ENCODE results near the gene DTL. TPM values are rescaled to one million over a fixed set of nuclear protein-coding genes. Genes with fewer than 3 reads are reported as not detected.

Gene DTL
- total RNA-seq, 1 experiment from 2014 or later, result 73.0 TPM

DNA sequence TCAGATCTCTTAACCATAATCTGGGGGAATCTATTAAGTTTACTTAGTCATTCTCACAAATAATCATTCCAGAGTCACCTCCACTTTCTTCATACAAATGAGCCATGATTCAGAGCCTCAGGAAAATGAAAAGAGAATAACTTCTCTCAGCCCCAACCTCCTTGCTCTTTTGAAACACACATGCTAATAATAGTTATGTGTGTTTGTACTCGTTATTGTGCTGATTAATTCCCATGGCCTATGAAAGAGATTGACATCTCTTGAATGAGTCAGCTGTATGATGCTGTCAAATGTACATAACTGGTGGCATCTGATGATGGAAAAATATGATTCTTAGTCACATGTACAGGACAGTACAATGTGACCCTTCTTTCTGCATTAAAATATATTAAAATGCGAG, 41.5 kb downstream of the DTL start:
- DNase-seq, result no peak
- H3K4me3 Mint-ChIP-seq, result no peak overlapping the region
- Histone ChIP-seq H3T11ph (ENCODE audit: low read length) (no peak overlapping the region), H3K79me1 (ENCODE audit: insufficient read depth, low read depth, low read length, poor library complexity, severe bottlenecking) (no peaks in the 10 kb centered on the region), H2AK5ac (ENCODE audit: insufficient read length, low read length) (no peak overlapping the region), H3K9ac (ENCODE audit: extremely low read depth, insufficient read length, low read length) (no peak overlapping the region), H3K4me2 (ENCODE audit: insufficient read depth, insufficient read length, low read length) (no peak overlapping the region), H4K91ac (ENCODE audit: insufficient read length, low read depth, low read length) (no peak overlapping the region), H3K27ac (ENCODE audit: insufficient read length, low read depth, low read length) (no peak overlapping the region), H2BK12ac (ENCODE audit: insufficient read length, low read depth, low read length) (no peak overlapping the region), H3K4me1 (ENCODE audit: insufficient read depth, low read length) (no peaks in the 10 kb centered on the region), H3K27me3 (ENCODE audit: insufficient read depth, low read length) (no peaks in the 10 kb centered on the region), H3K56ac (ENCODE audit: insufficient read length, low read depth, low read length) (no peak overlapping the region), H3K23ac (ENCODE audit: insufficient read length, low read depth, low read length) (no peak overlapping the region), H2BK5ac (ENCODE audit: insufficient read length, low read length) (no peak overlapping the region), H2BK120ac (ENCODE audit: low read depth, low read length, poor library complexity, severe bottlenecking) (no peak overlapping the region), H2BK20ac (ENCODE audit: low read depth, low read length, poor library complexity, severe bottlenecking) (no peak overlapping the region), H2BK15ac (ENCODE audit: low read depth, low read length) (no peak overlapping the region), H2AFZ (ENCODE audit: low read length) (no peak overlapping the region), H3K18ac (ENCODE audit: insufficient read length, low read depth, low read length) (no peak overlapping the region), H4K20me1 (ENCODE audit: control insufficient read depth, insufficient read depth, insufficient read length) (no peaks in the 10 kb centered on the region), H4K5ac (ENCODE audit: insufficient read length, low read depth, low read length) (no peak overlapping the region), H3K14ac (ENCODE audit: insufficient read depth, low read length) (no peak overlapping the region), H3K9me3 (ENCODE audit: control insufficient read depth, low read depth, low read length) (no peaks in the 10 kb centered on the region), H3K23me2 (ENCODE audit: insufficient read length, low read depth, low read length, poor library complexity, severe bottlenecking) (no peaks in the 10 kb centered on the region), H3K79me2 (ENCODE audit: insufficient read depth, low read length) (no peaks in the 10 kb centered on the region), H4K8ac (replicated peaks; ENCODE audit: insufficient read length, low read depth, low read length) (no peak overlapping the region), H3K4ac (ENCODE audit: low read depth, low read length) (no peak overlapping the region)
- no CpG with 5 or more reads among the region's 2 CpGs for WGBS (ENCODE audit: extremely low coverage, insufficient read length, low lambda C conversion rate)
- no peaks in the 10 kb centered on the region for H3K27me3 Mint-ChIP-seq (ENCODE audit: low read depth)
- H3K36me3 Mint-ChIP-seq (ENCODE audit: insufficient read depth in 1 of 3, low read depth in 3 of 3), result peaks cover 23 to 55% (median 37%) of the 10 kb centered on the region in 3 experiments; a peak in 6 of 7 replicates
- H3K4me1 Mint-ChIP-seq, result no peaks in the 10 kb centered on the region
- no peaks in the 10 kb centered on the region for H3K9me3 Mint-ChIP-seq
- no peak overlapping the region; a peak in 1 of 7 replicates for H3K27ac Mint-ChIP-seq
- TF ChIP-seq, protein P1, sequence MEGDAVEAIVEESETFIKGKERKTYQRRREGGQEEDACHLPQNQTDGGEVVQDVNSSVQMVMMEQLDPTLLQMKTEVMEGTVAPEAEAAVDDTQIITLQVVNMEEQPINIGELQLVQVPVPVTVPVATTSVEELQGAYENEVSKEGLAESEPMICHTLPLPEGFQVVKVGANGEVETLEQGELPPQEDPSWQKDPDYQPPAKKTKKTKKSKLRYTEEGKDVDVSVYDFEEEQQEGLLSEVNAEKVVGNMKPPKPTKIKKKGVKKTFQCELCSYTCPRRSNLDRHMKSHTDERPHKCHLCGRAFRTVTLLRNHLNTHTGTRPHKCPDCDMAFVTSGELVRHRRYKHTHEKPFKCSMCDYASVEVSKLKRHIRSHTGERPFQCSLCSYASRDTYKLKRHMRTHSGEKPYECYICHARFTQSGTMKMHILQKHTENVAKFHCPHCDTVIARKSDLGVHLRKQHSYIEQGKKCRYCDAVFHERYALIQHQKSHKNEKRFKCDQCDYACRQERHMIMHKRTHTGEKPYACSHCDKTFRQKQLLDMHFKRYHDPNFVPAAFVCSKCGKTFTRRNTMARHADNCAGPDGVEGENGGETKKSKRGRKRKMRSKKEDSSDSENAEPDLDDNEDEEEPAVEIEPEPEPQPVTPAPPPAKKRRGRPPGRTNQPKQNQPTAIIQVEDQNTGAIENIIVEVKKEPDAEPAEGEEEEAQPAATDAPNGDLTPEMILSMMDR (conservative IDR thresholded peaks at IDR 0.05), result no peak

Data from H9 (cell line).